Uterus (tissue), 2 donors: Measurements from ENCODE around the gene CEP43.

Experiments
- CTCF ChIP-seq, 4 experiments: fragments of 200-600 bp in 2 of 4; fragments of 450-650 bp in 2 of 4; sonication (generic) in 2 of 4; IDR thresholded peaks; one replicate each; pipeline ENCODE4 v1.5.1; 2016 to 2019; ENCODE audit warnings: antibody characterized with exemption in 4 of 4, mild to moderate bottlenecking in 2 of 4, moderate library complexity in 1 of 4
- POLR2A ChIP-seq, 2 donors: fragments of 450-650 bp; IDR thresholded peaks; one replicate each; pipeline ENCODE4 v1.6.1; 2016; ENCODE audit warnings: antibody characterized with exemption in 2 of 2, mild to moderate bottlenecking in 1 of 2, moderate library complexity in 1 of 2

GRCh38 chr6:167034056-167034455, 34.9 kb downstream of the CEP43 start:
- no peak for TF ChIP-seq CTCF (IDR thresholded peaks at IDR 0.05)
- TF ChIP-seq POLR2A (IDR thresholded peaks at IDR 0.05) = no peak
